Lower leg skin (tissue), 4 donors: ENCODE data around the gene TMEM163. TPM values are rescaled to one million over a fixed set of nuclear protein-coding genes. Genes with fewer than 3 reads are reported as not detected.

Experiments
- DNase-seq, 2 donors: peaks; one replicate each; pipeline ENCODE4 v3.0.0-alpha.2; 2019; ENCODE audit warnings: low spot score in 2 of 2
- H3K4me3 ChIP-seq: fragments of 200-600 bp; sonication (generic); 2 replicates; pipeline ENCODE4 v1.5.1; 2017; ENCODE audit warnings: mild to moderate bottlenecking, low read depth; ENCODE audit not compliant: poor library complexity, severe bottlenecking
- POLR2A ChIP-seq, 2 donors: fragments of 450-650 bp; IDR thresholded peaks; one replicate each; pipeline ENCODE4 v1.6.1; 2016 to 2017; ENCODE audit warnings: antibody characterized with exemption in 2 of 2, mild to moderate bottlenecking in 1 of 2, moderate library complexity in 1 of 2
- whole genome bisulfite sequencing, 2 donors: methylation state at CpG; one replicate each; pipeline ENCODE4 v1.1.5; 2018; 5-methylcytosine and 5-hydroxymethylcytosine counted together
- intact Hi-C: fragments of 100-400 bp; cut with DNase I; formaldehyde crosslinking; loops from one replicate; pipeline ENCODE4 v1.15.0; 2023; ENCODE audit warnings: low total_unique reads
- total RNA-seq, 4 donors: library from RNA; depleted of rRNA; stranded (reverse); fragments of >200 nt; gene quantifications; one replicate each; pipeline ENCODE4 v1.1.0, GENCODE V29; 2016
- TF ChIP-seq, protein P1 (sequence below), 3 donors: fragments of 450-650 bp; IDR thresholded peaks; one replicate each; pipeline ENCODE4 v1.5.1; 2016; ENCODE audit warnings: antibody characterized with exemption in 3 of 3, mild to moderate bottlenecking in 3 of 3, moderate library complexity in 2 of 3

The TMEM163 gene
- total RNA-seq, 4 donors from 2014 or later = 0.19 to 0.46 TPM; not detected in 2

DNA sequence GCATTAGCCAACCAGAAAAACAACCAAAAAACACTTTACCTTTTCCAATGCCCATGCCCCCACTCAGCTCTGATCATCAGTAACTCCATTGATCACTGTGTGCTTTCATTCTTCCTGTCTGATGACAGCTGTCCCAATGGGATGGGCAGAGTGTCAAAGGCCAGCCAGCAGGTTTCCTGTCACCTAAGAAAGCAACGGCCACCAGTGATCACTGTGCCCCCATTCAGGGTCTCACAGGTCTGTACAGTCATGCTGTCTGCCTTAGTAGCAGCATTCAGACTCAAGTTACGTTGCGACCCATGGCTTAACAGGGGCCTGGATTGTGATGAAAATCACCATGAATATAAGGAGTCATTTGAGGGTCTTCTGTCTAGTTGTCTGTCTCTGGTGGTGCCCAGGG is 280.4 kb downstream of the TMEM163 start:
- intact Hi-C loops = no loop called here
- TF ChIP-seq, protein P1, sequence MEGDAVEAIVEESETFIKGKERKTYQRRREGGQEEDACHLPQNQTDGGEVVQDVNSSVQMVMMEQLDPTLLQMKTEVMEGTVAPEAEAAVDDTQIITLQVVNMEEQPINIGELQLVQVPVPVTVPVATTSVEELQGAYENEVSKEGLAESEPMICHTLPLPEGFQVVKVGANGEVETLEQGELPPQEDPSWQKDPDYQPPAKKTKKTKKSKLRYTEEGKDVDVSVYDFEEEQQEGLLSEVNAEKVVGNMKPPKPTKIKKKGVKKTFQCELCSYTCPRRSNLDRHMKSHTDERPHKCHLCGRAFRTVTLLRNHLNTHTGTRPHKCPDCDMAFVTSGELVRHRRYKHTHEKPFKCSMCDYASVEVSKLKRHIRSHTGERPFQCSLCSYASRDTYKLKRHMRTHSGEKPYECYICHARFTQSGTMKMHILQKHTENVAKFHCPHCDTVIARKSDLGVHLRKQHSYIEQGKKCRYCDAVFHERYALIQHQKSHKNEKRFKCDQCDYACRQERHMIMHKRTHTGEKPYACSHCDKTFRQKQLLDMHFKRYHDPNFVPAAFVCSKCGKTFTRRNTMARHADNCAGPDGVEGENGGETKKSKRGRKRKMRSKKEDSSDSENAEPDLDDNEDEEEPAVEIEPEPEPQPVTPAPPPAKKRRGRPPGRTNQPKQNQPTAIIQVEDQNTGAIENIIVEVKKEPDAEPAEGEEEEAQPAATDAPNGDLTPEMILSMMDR (IDR thresholded peaks at IDR 0.05) = no peak
- no peak for TF ChIP-seq POLR2A (IDR thresholded peaks at IDR 0.05)
- H3K4me3 ChIP-seq = no peak overlapping the region
- DNase-seq = no peak
- WGBS, 2 donors = 85 to 88% methylated on average over 3 of the region's 3 CpGs

DNA sequence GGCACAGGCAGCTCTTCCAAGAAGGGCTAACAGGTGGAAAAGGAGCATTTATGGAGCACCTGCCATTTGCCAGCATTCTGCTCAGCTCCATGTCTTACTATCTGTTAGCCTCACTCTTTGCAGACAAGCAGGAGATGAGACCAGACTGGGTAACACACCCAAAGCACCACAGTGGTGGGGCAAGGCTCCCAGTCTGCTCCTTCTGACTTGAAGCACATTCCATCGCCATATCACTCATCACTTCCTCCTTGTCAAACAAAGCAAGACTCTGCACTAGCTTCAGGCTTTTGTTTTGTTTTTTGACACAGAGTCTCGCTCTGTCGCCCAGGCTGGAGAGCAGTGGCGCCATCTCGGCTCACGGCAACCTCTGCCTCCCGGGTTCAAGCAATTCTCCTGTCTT is 282.1 kb downstream of the TMEM163 start:
- WGBS, 2 donors = 91 to 94% methylated on average over 7 of the region's 7 CpGs
- no peak for TF ChIP-seq POLR2A (IDR thresholded peaks at IDR 0.05)
- TF ChIP-seq, protein P1 (IDR thresholded peaks at IDR 0.05) = no peak
- intact Hi-C loops = no loop called here
- H3K4me3 ChIP-seq = no peak overlapping the region
- no peak for DNase-seq

GRCh38 chr2:134435936-134436335 is 282.9 kb downstream of the TMEM163 start:
- DNase-seq = no peak
- intact Hi-C loops = no loop called here
- H3K4me3 ChIP-seq = no peak overlapping the region
- no peak for TF ChIP-seq POLR2A (IDR thresholded peaks at IDR 0.05)
- TF ChIP-seq, protein P1 (IDR thresholded peaks at IDR 0.05) = no peak

DNA sequence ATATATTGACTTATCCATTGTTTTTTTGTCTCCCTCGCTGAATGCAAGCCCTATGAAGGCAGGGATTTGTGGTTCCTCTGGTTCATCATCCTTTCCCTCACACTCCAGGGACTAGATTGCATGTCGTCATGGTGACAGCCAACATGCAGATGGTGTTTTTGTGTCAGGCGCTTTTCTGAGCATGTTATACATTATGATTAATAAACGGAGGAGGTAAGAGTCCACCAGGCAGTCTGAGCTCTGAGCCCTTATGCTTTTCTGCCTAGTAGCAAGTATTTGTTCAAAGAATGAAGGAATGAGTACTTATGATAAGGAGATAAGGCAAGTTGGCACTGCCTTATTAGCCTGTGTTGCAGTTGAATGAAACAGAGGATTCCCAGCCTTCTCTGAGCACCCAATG is 283.3 kb downstream of the TMEM163 start:
- WGBS, 2 donors = 95% methylated on average over 4 of the region's 4 CpGs
- TF ChIP-seq POLR2A (IDR thresholded peaks at IDR 0.05) = no peak
- TF ChIP-seq, protein P1 (IDR thresholded peaks at IDR 0.05) = no peak
- intact Hi-C loops = no loop called here
- DNase-seq = no peak
- H3K4me3 ChIP-seq = no peak overlapping the region

DNA sequence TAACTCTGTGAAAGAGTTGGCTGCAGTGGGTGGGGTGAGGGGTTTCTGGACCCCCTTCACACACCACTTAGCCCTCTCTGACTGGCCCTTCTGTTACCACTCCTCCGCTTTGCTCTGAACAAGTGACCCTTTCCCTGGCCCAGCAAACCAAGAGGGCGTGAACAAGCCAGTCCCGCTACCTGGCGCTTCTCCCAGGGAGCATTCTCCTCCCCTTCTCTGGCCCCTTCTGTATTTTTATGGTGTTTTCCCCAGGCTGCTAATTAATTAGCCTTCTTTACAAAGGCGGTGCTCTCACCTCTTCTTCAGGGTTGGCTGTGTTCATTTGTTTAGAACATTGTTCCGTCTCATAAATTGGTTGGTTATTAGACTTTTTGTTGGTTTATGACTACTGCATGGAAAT is 284.8 kb downstream of the TMEM163 start:
- 96 to 98% methylated on average over 6 of the region's 6 CpGs for WGBS, 2 donors
- no peak overlapping the region for H3K4me3 ChIP-seq
- intact Hi-C loops = no loop called here
- no peak for TF ChIP-seq POLR2A (IDR thresholded peaks at IDR 0.05)
- TF ChIP-seq, protein P1 (IDR thresholded peaks at IDR 0.05) = no peak
- DNase-seq = no peak

DNA sequence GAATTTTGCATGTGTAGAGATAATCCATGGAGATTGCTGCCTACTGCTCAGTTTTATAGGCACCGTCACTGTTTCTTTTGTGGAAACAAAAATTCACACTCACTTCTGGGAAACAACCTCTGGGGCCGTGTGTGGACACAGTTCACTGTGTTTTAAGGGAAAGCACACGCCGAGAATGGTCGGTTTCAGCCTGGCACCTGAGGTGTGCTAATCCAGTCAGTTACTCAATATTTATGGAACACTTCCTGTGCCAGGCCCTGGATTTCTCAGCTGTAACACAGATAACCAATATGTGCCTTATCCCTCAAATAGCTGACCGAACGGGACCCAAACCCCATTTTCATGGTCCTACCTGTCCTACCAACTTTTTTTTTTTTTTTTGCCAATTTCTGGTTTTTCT is 285.3 kb downstream of the TMEM163 start:
- no peak overlapping the region for H3K4me3 ChIP-seq
- WGBS, 2 donors = 90% methylated on average over 7 of the region's 7 CpGs
- intact Hi-C loops = no loop called here
- no peak for TF ChIP-seq POLR2A (IDR thresholded peaks at IDR 0.05)
- TF ChIP-seq, protein P1 (IDR thresholded peaks at IDR 0.05) = no peak
- no peak for DNase-seq
